ENCODE data around the gene ERCC6L.

DNA sequence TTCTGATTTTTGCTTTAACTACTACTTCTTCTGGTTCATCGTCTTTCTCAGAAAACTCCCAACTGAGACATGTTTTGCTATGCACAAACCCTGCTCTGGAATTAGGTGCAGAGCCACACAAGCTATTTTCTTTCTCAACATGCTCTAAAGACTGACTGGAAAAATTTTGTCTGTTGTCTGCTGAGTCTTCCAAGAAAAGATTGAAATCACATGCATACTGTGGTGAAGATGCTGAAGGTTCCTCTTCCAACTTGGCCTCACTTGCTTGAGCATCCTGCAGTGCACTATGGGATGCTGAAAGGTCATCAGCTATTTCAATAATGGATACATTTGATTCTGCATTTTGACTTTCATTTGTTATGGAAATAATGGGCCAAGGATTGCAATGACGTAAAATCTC lies 33.1 kb downstream of the ERCC6L start:
- TF ChIP-seq POLR2A (IDR thresholded peaks at IDR 0.05; ENCODE audit: low read depth): no peak
- TF ChIP-seq, protein P1, sequence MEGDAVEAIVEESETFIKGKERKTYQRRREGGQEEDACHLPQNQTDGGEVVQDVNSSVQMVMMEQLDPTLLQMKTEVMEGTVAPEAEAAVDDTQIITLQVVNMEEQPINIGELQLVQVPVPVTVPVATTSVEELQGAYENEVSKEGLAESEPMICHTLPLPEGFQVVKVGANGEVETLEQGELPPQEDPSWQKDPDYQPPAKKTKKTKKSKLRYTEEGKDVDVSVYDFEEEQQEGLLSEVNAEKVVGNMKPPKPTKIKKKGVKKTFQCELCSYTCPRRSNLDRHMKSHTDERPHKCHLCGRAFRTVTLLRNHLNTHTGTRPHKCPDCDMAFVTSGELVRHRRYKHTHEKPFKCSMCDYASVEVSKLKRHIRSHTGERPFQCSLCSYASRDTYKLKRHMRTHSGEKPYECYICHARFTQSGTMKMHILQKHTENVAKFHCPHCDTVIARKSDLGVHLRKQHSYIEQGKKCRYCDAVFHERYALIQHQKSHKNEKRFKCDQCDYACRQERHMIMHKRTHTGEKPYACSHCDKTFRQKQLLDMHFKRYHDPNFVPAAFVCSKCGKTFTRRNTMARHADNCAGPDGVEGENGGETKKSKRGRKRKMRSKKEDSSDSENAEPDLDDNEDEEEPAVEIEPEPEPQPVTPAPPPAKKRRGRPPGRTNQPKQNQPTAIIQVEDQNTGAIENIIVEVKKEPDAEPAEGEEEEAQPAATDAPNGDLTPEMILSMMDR (IDR thresholded peaks at IDR 0.05): no peak
